GM19238 (cell line): ENCODE data around the gene SLC13A3.
"Not testable (repeated sequence)": the region's sequence is repeated elsewhere in the genome, so short reads cannot be mapped to it uniquely, and the experiment has no call there.

Source experiments
- DNase-seq: peaks from one replicate; pipeline ENCODE4 v3.0.0; 2011; ENCODE audit warnings: low spot score; ENCODE audit not compliant: insufficient read length

Gene SLC13A3

GRCh38 chr20:46681032-46681854, 30.0 kb upstream of the SLC13A3 start:
- peak; percentile 44 for DNase-seq

- DNase-seq = no peak
These were observed 29.4 kb upstream of the SLC13A3 start for GRCh38 chr20:46680684-46681031.

DNA sequence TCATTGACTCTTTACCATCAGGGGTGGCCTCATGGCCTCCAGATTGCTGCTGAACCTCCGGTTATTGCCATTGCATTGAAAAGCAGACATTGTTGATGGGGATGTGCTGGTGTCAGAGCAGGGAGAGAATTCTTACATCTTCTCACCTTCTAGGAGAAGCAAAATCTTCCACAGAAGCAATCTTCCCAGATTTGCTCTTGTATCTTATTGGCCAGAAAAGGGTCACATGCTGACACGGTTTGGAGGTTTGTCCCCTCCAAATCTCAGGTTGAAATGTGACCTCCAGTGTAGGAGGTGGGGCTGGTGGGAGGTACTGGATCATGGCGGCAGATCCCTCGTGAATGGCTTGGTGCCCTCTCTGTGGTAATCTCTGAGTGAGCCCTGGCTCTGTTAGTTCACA, 27.3 kb upstream of the SLC13A3 start:
- no peak for DNase-seq

GRCh38 chr20:46677608-46678007, 26.3 kb upstream of the SLC13A3 start:
- no peak for DNase-seq

- DNase-seq = not testable (repeated sequence)
These were observed 25.5 kb upstream of the SLC13A3 start for GRCh38 chr20:46676649-46677316.

DNA sequence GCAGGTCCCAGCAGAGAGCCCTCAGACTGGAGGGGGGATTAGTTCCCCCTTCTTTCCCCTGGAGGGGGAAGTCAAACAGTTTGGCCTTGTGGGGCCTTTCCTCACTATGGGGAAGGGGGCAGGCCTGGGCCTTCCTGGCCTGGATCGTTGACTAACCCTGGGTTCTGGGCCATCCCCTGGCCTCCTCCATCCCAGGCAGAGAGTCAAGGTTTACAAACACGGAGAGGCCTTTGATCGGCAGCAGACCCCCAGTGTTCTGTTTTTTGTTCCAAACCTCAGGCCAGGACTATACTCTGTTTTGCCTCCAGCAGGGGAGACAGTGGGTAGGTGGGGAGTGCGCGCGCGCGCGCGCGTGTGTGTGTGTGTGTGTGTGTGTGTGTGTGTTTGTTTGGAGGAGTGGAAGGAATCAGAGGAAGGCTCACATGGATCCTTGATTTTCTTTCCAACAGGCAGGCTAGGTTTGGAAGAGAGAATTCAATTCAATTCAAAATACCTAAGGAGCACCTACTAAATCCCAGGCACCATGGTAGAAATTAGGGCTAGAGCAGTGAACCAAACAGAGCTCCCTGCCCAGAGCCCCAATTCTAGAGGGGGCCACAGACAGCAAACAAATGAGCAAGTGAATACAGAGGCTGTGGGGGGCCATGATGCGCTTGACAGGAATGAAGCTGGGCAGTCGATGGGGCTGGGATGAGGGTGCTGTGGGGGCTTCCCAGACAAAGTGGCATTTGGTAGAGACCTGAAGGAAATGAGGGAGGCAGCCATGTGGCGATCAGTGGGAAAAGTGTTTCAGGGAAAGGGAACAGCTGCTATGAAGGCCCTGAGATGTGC, 23.2 kb upstream of the SLC13A3 start:
- DNase-seq = no peak

- no peak for DNase-seq
These were observed 22.4 kb upstream of the SLC13A3 start for GRCh38 chr20:46673394-46674252.

DNA sequence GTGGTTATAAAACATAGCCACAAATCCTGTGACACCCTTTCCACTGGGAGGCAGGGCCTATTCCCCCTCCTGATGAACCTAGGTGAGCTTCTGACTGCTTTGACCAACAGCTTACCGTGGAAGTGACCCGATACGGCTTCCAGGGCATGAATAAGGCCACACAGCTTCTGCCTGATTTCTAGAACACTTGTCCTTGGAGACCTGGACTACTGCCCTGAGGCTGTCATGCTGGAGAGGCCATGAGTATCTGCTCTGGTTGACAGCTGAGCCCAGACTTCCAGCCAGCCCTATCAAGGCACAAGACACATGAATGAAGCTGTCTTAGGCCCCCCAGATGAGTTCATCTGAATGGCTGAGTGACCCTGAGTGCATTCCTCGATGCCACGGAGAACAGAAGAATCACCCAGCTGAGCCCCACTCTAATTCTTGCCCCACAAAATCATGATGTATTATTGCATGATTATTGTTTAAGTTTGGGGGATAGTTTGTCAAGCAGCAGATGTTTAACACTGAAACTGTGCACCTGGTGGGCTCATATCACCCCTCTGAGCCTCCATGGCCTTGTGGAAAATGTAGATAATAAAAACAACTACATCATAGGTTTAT, 21.4 kb upstream of the SLC13A3 start:
- no peak for DNase-seq

GRCh38 chr20:46671866-46672542, 20.7 kb upstream of the SLC13A3 start:
- no peak for DNase-seq

- DNase-seq = no peak
These were observed 19.6 kb upstream of the SLC13A3 start for GRCh38 chr20:46670585-46671584.

DNA sequence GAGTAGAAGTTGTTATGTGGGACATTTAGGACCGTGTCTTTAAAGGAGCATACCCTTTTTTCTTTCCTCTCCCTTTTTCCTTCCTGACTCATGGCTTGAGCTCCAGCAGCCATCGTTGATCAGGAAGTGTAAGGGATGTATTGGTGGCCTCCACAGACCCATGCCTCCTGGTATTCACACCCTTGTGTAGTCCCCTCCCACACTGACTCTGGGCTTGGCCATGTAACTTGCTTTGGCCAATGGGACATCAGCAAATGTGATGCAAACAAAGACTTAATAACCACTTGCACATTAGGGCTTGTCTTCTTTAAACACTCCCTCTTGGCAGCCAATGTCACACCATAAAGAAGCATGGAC, 18.9 kb upstream of the SLC13A3 start:
- DNase-seq = no peak

GRCh38 chr20:46666818-46667515, 15.7 kb upstream of the SLC13A3 start:
- DNase-seq = no peak

DNA sequence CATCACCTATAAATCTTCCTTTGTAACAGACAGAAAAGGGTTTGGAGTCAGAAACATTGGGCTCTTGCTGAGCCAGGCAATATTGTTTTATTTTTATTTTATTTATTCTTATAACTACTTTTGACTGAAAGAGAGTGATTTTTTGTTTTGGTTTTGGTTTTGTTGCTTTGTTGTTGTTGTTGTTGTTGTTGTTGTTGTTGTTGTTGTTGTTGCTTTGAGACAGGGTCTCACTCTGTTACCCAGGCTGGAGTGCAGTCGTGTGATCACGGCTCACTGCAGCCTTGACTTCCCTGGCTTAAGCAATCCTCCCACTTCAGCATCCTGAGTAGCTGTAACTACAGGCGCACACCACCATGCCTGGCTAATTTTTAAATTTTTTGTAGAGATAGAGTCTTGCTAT, 15.0 kb upstream of the SLC13A3 start:
- no peak for DNase-seq

DNA sequence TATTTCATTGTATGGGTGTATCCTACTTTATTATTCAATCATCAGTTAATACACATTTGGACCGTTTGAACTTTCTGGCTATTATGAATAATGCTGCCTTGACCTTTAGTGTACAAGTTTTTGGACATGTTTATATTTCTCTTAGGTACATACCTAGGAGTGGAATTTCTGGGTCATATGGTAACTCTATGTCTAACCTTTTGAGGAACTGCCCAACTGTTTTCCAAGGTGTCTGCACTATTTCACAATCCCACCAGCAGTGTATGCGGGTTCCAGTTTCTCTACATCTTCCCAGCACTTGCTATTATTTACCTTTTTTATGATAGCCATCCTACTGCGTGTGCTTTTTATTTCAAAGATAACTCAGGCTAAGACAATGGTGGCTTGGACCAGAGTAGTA, 14.3 kb upstream of the SLC13A3 start:
- no peak for DNase-seq

- no peak for DNase-seq
These were observed 12.3 kb upstream of the SLC13A3 start for GRCh38 chr20:46663531-46663930.

- no peak for DNase-seq
These were observed 10.4 kb upstream of the SLC13A3 start for GRCh38 chr20:46661659-46662058.

DNA sequence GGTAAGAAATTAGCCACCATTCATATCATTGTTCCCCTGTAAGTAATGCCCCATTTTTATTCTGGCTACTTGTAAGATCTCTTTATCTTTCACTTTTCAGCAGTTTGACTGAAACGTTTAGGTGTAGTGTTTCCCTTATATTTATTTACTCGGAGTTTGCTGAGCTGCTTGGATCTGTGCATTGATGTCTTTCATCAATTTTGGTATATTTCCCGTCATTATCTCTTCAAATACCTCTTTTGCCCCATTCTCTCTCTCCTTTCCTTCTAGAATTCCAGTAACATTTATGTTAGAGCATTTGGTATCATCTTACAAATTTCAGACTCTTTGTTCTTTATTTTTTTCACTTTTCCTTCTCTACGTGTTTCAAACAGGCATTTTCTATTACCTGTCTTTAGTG, 9.2 kb upstream of the SLC13A3 start:
- no peak for DNase-seq

- no peak for DNase-seq
These were observed 6.4 kb upstream of the SLC13A3 start for GRCh38 chr20:46657618-46658017.
